ENCODE data around the gene FEZ2. TPM values are rescaled to one million over a fixed set of nuclear protein-coding genes. Genes with fewer than 3 reads are reported as not detected.

Gene FEZ2
- polyA plus RNA-seq, 1 donor (not counting 4 experiments of a cell fraction or from before 2014, with no cell fraction given), result 56.2 TPM

DNA sequence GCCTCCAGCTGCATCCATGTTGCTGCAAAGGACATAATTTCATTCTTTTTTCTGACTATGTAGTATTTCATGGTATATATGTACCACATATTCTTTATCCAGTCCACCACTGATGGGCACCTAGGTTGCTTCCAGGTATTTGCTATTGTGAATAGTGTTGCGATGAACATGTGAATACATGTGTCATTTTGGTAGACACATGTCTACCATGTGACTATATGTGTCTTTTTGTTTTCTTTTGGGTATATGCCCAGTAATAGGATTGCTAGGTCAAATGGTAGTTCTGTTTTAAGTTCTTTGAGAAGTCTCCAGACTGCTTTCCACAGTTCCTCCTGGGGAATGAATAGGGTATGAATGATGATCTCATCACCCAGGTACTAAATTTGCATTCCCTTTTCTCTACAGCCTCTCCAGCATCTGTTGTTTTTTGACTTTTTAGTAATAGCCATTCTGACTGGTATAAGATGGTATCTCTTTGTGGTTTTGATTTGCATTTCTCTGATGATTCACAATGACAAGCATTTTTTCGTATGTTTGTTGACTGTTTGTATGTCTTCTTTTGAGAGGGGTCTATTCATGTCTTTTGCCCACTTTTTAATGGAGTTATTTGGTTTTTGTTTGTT, 35.6 kb upstream of the FEZ2 start:
- Histone ChIP-seq H3K4me1 (ENCODE audit: control insufficient read depth, extremely low read depth, insufficient read depth, low read length) (no peaks in the 10 kb centered on the region), H3K9ac (ENCODE audit: control insufficient read depth, extremely low read depth, insufficient read depth, low read length) (no peak overlapping the region), H3K36me3 (ENCODE audit: control insufficient read depth in 2 of 2, extremely low read depth in 1 of 2, insufficient read depth in 2 of 2, low read length in 2 of 2) (no peaks in the 10 kb centered on the region), H3K4me3 (ENCODE audit: control insufficient read depth in 2 of 3, extremely low read depth in 1 of 3, insufficient read depth in 2 of 3, low read depth in 1 of 3, low read length in 3 of 3) (no peak overlapping the region), H3K27me3 (ENCODE audit: control insufficient read depth, extremely low read depth, insufficient read depth, low read length) (no peaks in the 10 kb centered on the region), H4K20me1 (ENCODE audit: control insufficient read depth, extremely low read depth, insufficient read depth, low read length) (no peaks in the 10 kb centered on the region), H2AFZ (ENCODE audit: control insufficient read depth, low read length) (no peak overlapping the region), H3K9me1 (ENCODE audit: control insufficient read depth, extremely low read depth, insufficient read depth, low read length) (no peaks in the 10 kb centered on the region), H3K27ac (ENCODE audit: control insufficient read depth, insufficient read depth, low read length) (no peak overlapping the region), H3K79me2 (ENCODE audit: control insufficient read depth, insufficient read depth, low read length) (no peaks in the 10 kb centered on the region), H3K4me2 (ENCODE audit: control insufficient read depth, extremely low read depth, insufficient read depth, low read depth, low read length) (no peak overlapping the region), H3K9me3 (ENCODE audit: control insufficient read depth, low read depth, low read length) (peaks cover 2% of the 10 kb centered on the region)
- no peak for TF ChIP-seq EZH2 (IDR thresholded peaks at IDR 0.05; ENCODE audit: low read length)
- TF ChIP-seq, protein P1, sequence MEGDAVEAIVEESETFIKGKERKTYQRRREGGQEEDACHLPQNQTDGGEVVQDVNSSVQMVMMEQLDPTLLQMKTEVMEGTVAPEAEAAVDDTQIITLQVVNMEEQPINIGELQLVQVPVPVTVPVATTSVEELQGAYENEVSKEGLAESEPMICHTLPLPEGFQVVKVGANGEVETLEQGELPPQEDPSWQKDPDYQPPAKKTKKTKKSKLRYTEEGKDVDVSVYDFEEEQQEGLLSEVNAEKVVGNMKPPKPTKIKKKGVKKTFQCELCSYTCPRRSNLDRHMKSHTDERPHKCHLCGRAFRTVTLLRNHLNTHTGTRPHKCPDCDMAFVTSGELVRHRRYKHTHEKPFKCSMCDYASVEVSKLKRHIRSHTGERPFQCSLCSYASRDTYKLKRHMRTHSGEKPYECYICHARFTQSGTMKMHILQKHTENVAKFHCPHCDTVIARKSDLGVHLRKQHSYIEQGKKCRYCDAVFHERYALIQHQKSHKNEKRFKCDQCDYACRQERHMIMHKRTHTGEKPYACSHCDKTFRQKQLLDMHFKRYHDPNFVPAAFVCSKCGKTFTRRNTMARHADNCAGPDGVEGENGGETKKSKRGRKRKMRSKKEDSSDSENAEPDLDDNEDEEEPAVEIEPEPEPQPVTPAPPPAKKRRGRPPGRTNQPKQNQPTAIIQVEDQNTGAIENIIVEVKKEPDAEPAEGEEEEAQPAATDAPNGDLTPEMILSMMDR (optimal IDR thresholded peaks at IDR 0.05 in 1 of 3, IDR thresholded peaks at IDR 0.05 in 1 of 3, conservative IDR thresholded peaks at IDR 0.05 in 1 of 3; ENCODE audit: extremely low read depth in 1 of 3, insufficient read depth in 2 of 3, low read length in 3 of 3), result no peak
- FAIRE-seq (no peak), DNase-seq (ENCODE audit: low read depth, low spot score) (no peak)
- dilution Hi-C loops (cut with MboI; ENCODE audit: extremely low pct_ligation_motif_present, low sequenced_read_pairs), result no loop called here

DNA sequence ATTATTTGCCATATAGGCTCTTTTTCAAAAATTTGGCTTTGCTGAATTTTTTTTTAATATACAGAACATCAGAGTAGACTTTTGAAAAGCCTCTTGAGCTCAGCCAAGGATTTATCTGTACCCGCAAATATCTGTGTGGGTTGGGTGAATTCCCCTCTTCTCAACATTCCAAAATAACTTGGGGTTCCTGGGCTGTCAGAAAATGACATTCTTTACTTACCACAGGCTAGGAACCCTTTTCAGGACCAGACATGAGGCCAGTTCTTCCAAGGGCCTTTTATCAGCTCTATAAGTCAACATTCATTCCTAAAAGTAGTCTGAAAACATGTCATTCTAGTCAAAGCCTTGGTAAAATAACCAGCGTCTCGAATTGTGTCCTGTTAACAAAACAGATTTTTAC, 28.8 kb upstream of the FEZ2 start:
- FAIRE-seq (no peak), DNase-seq (ENCODE audit: low read depth, low spot score) (no peak)
- H4K20me1 ChIP-seq (ENCODE audit: control insufficient read depth, extremely low read depth, insufficient read depth, low read length), result no peaks in the 10 kb centered on the region
- no peaks in the 10 kb centered on the region for H3K79me2 ChIP-seq (ENCODE audit: control insufficient read depth, insufficient read depth, low read length)
- H3K4me3 ChIP-seq (ENCODE audit: control insufficient read depth in 2 of 3, extremely low read depth in 1 of 3, insufficient read depth in 2 of 3, low read depth in 1 of 3, low read length in 3 of 3), result no peak overlapping the region
- H3K27ac ChIP-seq (ENCODE audit: control insufficient read depth, insufficient read depth, low read length), result no peak overlapping the region
- dilution Hi-C loops (cut with MboI; ENCODE audit: extremely low pct_ligation_motif_present, low sequenced_read_pairs), result no loop called here
- no peaks in the 10 kb centered on the region for H3K36me3 ChIP-seq (ENCODE audit: control insufficient read depth in 2 of 2, extremely low read depth in 1 of 2, insufficient read depth in 2 of 2, low read length in 2 of 2)
- H3K27me3 ChIP-seq (ENCODE audit: control insufficient read depth, extremely low read depth, insufficient read depth, low read length), result no peaks in the 10 kb centered on the region
- no peak overlapping the region for H3K4me2 ChIP-seq (ENCODE audit: control insufficient read depth, extremely low read depth, insufficient read depth, low read depth, low read length)
- TF ChIP-seq, protein P1 (optimal IDR thresholded peaks at IDR 0.05 in 1 of 3, IDR thresholded peaks at IDR 0.05 in 1 of 3, conservative IDR thresholded peaks at IDR 0.05 in 1 of 3; ENCODE audit: extremely low read depth in 1 of 3, insufficient read depth in 2 of 3, low read length in 3 of 3), result no peak
- no peak for TF ChIP-seq EZH2 (IDR thresholded peaks at IDR 0.05; ENCODE audit: low read length)
- no peak overlapping the region for H3K9ac ChIP-seq (ENCODE audit: control insufficient read depth, extremely low read depth, insufficient read depth, low read length)
- no peaks in the 10 kb centered on the region for H3K9me1 ChIP-seq (ENCODE audit: control insufficient read depth, extremely low read depth, insufficient read depth, low read length)
- no peaks in the 10 kb centered on the region for H3K4me1 ChIP-seq (ENCODE audit: control insufficient read depth, extremely low read depth, insufficient read depth, low read length)
- no peak overlapping the region for H2AFZ ChIP-seq (ENCODE audit: control insufficient read depth, low read length)
- peaks cover 6% of the 10 kb centered on the region for H3K9me3 ChIP-seq (ENCODE audit: control insufficient read depth, low read depth, low read length)
